A673 (cell line): ENCODE measurements around the gene MICAL1. TPM values are rescaled to one million over a fixed set of nuclear protein-coding genes. Genes with fewer than 3 reads are reported as not detected.

Experiments
- BruUV-seq: library from RNA; stranded (reverse); fragments of 400-500 nt; replicated peaks from 2 replicates; lab custom pipeline; 2021; lab: Mats Ljungman, UMichigan
- CTCF ChIA-PET: fragments of 300-600 bp; sonication (Branson Sonifier 250); formaldehyde crosslinking; loops from one replicate; lab custom pipeline; 2022; ENCODE audit warnings: antibody characterized with exemption; lab: Charles Lee
- POLR2A ChIA-PET: fragments of 300-600 bp; sonication (Branson Sonifier 250); formaldehyde crosslinking; loops from one replicate; lab custom pipeline; 2022; ENCODE audit warnings: antibody characterized with exemption; ENCODE audit not compliant: low non-redundant PET; lab: Charles Lee
- DNase-seq: peaks from one replicate; pipeline ENCODE4 v3.0.0-alpha.2; 2015; ENCODE audit warnings: low spot score
- H3K27ac ChIP-seq: fragments of 200-600 bp; sonication (generic); 2 replicates; pipeline ENCODE4 v1.5.1; 2016; ENCODE audit warnings: mixed run types, low read depth, mild to moderate bottlenecking, mixed read lengths, antibody characterized with exemption, low read length; ENCODE audit not compliant: poor library complexity, severe bottlenecking
- H3K27me3 ChIP-seq: fragments of 200-600 bp; sonication (generic); replicated peaks from 2 replicates; pipeline ENCODE4 v1.6.1; 2017; ENCODE audit warnings: mixed run types, low read depth, mild to moderate bottlenecking, mixed read lengths, antibody characterized with exemption, low read length; ENCODE audit not compliant: insufficient read depth, poor library complexity
- H3K36me3 ChIP-seq: fragments of 200-600 bp; sonication (generic); 2 replicates; pipeline ENCODE4 v1.6.1; 2016; ENCODE audit warnings: mixed run types, mild to moderate bottlenecking, mixed read lengths, antibody characterized with exemption, low read length; ENCODE audit not compliant: insufficient read depth, poor library complexity, severe bottlenecking
- H3K4me1 ChIP-seq: fragments of 200-600 bp; sonication (generic); 2 replicates; pipeline ENCODE4 v1.6.1; 2017; ENCODE audit warnings: mixed run types, mild to moderate bottlenecking, mixed read lengths, antibody characterized with exemption, low read length; ENCODE audit not compliant: insufficient read depth, poor library complexity, severe bottlenecking
- H3K4me3 ChIP-seq: fragments of 200-600 bp; sonication (generic); 2 replicates; pipeline ENCODE4 v1.5.1; 2016; ENCODE audit warnings: low read depth, mixed run types, mild to moderate bottlenecking, mixed read lengths, low read length; ENCODE audit not compliant: poor library complexity, severe bottlenecking
- H3K9me3 ChIP-seq: fragments of 200-600 bp; sonication (generic); 2 replicates; pipeline ENCODE4 v1.6.1; 2016; ENCODE audit warnings: mixed run types, low read depth, mild to moderate bottlenecking, mixed read lengths, antibody characterized with exemption, low read length; ENCODE audit not compliant: poor library complexity, severe bottlenecking
- CTCF ChIP-seq: fragments of 300-800, 200-600 bp; sonication (generic); conservative IDR thresholded peaks from 2 replicates; pipeline ENCODE4 v1.5.1; 2017; ENCODE audit warnings: low read depth, mild to moderate bottlenecking, antibody characterized with exemption, low read length, moderate library complexity, mixed read lengths
- EZH2 ChIP-seq: fragments of 200-600 bp; sonication (generic); IDR thresholded peaks from 2 replicates; pipeline ENCODE4 v1.6.1; 2017; ENCODE audit warnings: borderline replicate concordance, low read depth, mild to moderate bottlenecking, mixed read lengths, antibody characterized with exemption, low read length; ENCODE audit not compliant: poor library complexity, severe bottlenecking
- intact Hi-C: fragments of 100-400 bp; cut with micrococcal nuclease; formaldehyde crosslinking; loops from one replicate; pipeline ENCODE4 v1.10.0; 2022; ENCODE audit not compliant: unreplicated experiment
- total RNA-seq: library from RNA; stranded (reverse); gene quantifications from 2 replicates; pipeline ENCODE4 v1.2.3, GENCODE V29; 2021

MICAL1 gene
- total RNA-seq, 1 experiment from 2014 or later: 4.8 TPM

GRCh38 chr6:109428889-109429477 lies 26.6 kb downstream of the MICAL1 start:
- no peaks in the 10 kb centered on the region for H3K9me3 ChIP-seq
- CTCF ChIA-PET: no interaction called here
- no TSS peak for BruUV-seq
- POLR2A ChIA-PET: no interaction called here
- no peak overlapping the region for H3K27ac ChIP-seq
- no peaks in the 10 kb centered on the region for H3K36me3 ChIP-seq
- H3K4me1 ChIP-seq: no peaks in the 10 kb centered on the region
- no peak for DNase-seq
- no peak overlapping the region for H3K4me3 ChIP-seq
- intact Hi-C loops: no loop called here
- H3K27me3 ChIP-seq: no peaks in the 10 kb centered on the region
- TF ChIP-seq EZH2 (no peak), CTCF (no peak)

GRCh38 chr6:109424946-109425345 lies 30.6 kb downstream of the MICAL1 start:
- no peaks in the 10 kb centered on the region for H3K27me3 ChIP-seq
- DNase-seq: no peak
- ChIA-PET POLR2A (no interaction called here), CTCF (no interaction called here)
- no peaks in the 10 kb centered on the region for H3K4me1 ChIP-seq
- H3K4me3 ChIP-seq: no peak overlapping the region
- no peaks in the 10 kb centered on the region for H3K9me3 ChIP-seq
- H3K36me3 ChIP-seq: no peaks in the 10 kb centered on the region
- H3K27ac ChIP-seq: no peak overlapping the region
- no peak for TF ChIP-seq CTCF
- no peak for TF ChIP-seq EZH2
- BruUV-seq: no TSS peak
- intact Hi-C loops: no loop called here

- H3K4me3 ChIP-seq: no peak overlapping the region
- no TSS peak for BruUV-seq
- H3K27me3 ChIP-seq: no peaks in the 10 kb centered on the region
- no peak for DNase-seq
- no peak overlapping the region for H3K27ac ChIP-seq
- H3K36me3 ChIP-seq: no peaks in the 10 kb centered on the region
- TF ChIP-seq CTCF (no peak), EZH2 (no peak)
- no peaks in the 10 kb centered on the region for H3K9me3 ChIP-seq
- intact Hi-C loops: no loop called here
- H3K4me1 ChIP-seq: no peaks in the 10 kb centered on the region
- ChIA-PET POLR2A (no interaction called here), CTCF (no interaction called here)
These were observed 34.4 kb downstream of the MICAL1 start for GRCh38 chr6:109421184-109421583.
